Neural cell (in vitro differentiated cells): ENCODE results near the gene MRPL21.

ENCODE experiments used
- POLR2AphosphoS5 ChIP-seq: IDR thresholded peaks from 2 replicates; pipeline ENCODE4 v1.6.1; 2012
- RAD21 ChIP-seq: fragments of 450-650 bp; conservative IDR thresholded peaks from 2 replicates; pipeline ENCODE4 v1.6.1; 2014; ENCODE audit warnings: antibody characterized with exemption, mild to moderate bottlenecking, moderate library complexity

GRCh38 chr11:68948935-68949334, 45.3 kb upstream of the MRPL21 start:
- no peak for TF ChIP-seq RAD21
- TF ChIP-seq POLR2AphosphoS5 = no peak
